Measurements from ENCODE around the gene C1QTNF9. TPM values are rescaled to one million over a fixed set of nuclear protein-coding genes. Genes with fewer than 3 reads are reported as not detected.
"Not testable (repeated sequence)": the region's sequence is repeated elsewhere in the genome, so short reads cannot be mapped to it uniquely, and the experiment has no call there.

The C1QTNF9 gene
- total RNA-seq, 6 experiments from 2014 or later = 0.11 to 0.21 (median 0.17) TPM; not detected in 2

GRCh38 chr13:24355103-24355502, 45.7 kb downstream of the C1QTNF9 start:
- no peak overlapping the region for H3K27ac ChIP-seq
- H3K36me3 ChIP-seq = no peaks in the 10 kb centered on the region
- ATAC-seq = no peak
- no peak for DNase-seq
- no peaks in the 10 kb centered on the region for H3K27me3 ChIP-seq
- TF ChIP-seq, protein P1, sequence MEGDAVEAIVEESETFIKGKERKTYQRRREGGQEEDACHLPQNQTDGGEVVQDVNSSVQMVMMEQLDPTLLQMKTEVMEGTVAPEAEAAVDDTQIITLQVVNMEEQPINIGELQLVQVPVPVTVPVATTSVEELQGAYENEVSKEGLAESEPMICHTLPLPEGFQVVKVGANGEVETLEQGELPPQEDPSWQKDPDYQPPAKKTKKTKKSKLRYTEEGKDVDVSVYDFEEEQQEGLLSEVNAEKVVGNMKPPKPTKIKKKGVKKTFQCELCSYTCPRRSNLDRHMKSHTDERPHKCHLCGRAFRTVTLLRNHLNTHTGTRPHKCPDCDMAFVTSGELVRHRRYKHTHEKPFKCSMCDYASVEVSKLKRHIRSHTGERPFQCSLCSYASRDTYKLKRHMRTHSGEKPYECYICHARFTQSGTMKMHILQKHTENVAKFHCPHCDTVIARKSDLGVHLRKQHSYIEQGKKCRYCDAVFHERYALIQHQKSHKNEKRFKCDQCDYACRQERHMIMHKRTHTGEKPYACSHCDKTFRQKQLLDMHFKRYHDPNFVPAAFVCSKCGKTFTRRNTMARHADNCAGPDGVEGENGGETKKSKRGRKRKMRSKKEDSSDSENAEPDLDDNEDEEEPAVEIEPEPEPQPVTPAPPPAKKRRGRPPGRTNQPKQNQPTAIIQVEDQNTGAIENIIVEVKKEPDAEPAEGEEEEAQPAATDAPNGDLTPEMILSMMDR (IDR thresholded peaks at IDR 0.05) = no peak
- no peak for TF ChIP-seq POLR2A (IDR thresholded peaks at IDR 0.05)
- no peak overlapping the region for H3K4me3 ChIP-seq
- WGBS (ENCODE audit: insufficient coverage, low coverage, low lambda C conversion rate, missing lambda C conversion rate) = 82% methylated on average over 5 of the region's 13 CpGs
- intact Hi-C loops (cut with DNase I) = no loop called here
- no peaks in the 10 kb centered on the region for H3K4me1 ChIP-seq
- H3K9me3 ChIP-seq = no peaks in the 10 kb centered on the region

GRCh38 chr13:24356270-24356669, 46.9 kb downstream of the C1QTNF9 start:
- 80% methylated on average over 7 of the region's 7 CpGs for WGBS (ENCODE audit: insufficient coverage, low coverage, low lambda C conversion rate, missing lambda C conversion rate)
- Histone ChIP-seq H3K36me3 (no peaks in the 10 kb centered on the region), H3K4me3 (no peak overlapping the region), H3K4me1 (no peaks in the 10 kb centered on the region), H3K27me3 (no peaks in the 10 kb centered on the region), H3K9me3 (no peaks in the 10 kb centered on the region), H3K27ac (no peak overlapping the region)
- ATAC-seq (no peak), DNase-seq (no peak)
- intact Hi-C loops (cut with DNase I) = no loop called here
- TF ChIP-seq, protein P1 (IDR thresholded peaks at IDR 0.05) = no peak
- no peak for TF ChIP-seq POLR2A (IDR thresholded peaks at IDR 0.05)

GRCh38 chr13:24356837-24357236, 47.5 kb downstream of the C1QTNF9 start:
- ATAC-seq (no peak), DNase-seq (no peak)
- TF ChIP-seq, protein P1 (IDR thresholded peaks at IDR 0.05) = no peak
- no peak for TF ChIP-seq POLR2A (IDR thresholded peaks at IDR 0.05)
- Histone ChIP-seq H3K4me1 (no peaks in the 10 kb centered on the region), H3K27ac (no peak overlapping the region), H3K4me3 (no peak overlapping the region), H3K27me3 (no peaks in the 10 kb centered on the region), H3K36me3 (no peaks in the 10 kb centered on the region), H3K9me3 (no peaks in the 10 kb centered on the region)
- 88% methylated on average over 7 of the region's 7 CpGs for WGBS (ENCODE audit: insufficient coverage, low coverage, low lambda C conversion rate, missing lambda C conversion rate)
- intact Hi-C loops (cut with DNase I) = no loop called here

GRCh38 chr13:24357756-24358155, 48.4 kb downstream of the C1QTNF9 start:
- TF ChIP-seq POLR2A (IDR thresholded peaks at IDR 0.05) = no peak
- TF ChIP-seq, protein P1 (IDR thresholded peaks at IDR 0.05) = no peak
- ATAC-seq = no peak

GRCh38 chr13:24358836-24359235, 49.5 kb downstream of the C1QTNF9 start:
- H3K27me3 ChIP-seq; H3K4me1 ChIP-seq; H3K36me3 ChIP-seq; intact Hi-C loops (cut with DNase I); DNase-seq; H3K4me3 ChIP-seq; H3K9me3 ChIP-seq; ATAC-seq; H3K27ac ChIP-seq: not testable (repeated sequence)
- 70% methylated on average over 8 of the region's 16 CpGs for WGBS (ENCODE audit: insufficient coverage, low coverage, low lambda C conversion rate, missing lambda C conversion rate)

More at GRCh38 chr13:24357756-24358155, 48.4 kb downstream of the C1QTNF9 start:
- Histone ChIP-seq H3K36me3 (no peaks in the 10 kb centered on the region), H3K9me3 (no peaks in the 10 kb centered on the region), H3K4me1 (no peaks in the 10 kb centered on the region), H3K27me3 (no peaks in the 10 kb centered on the region), H3K4me3 (no peak overlapping the region), H3K27ac (no peak overlapping the region)
- intact Hi-C loops (cut with DNase I) = no loop called here
- no peak for DNase-seq
- WGBS (ENCODE audit: insufficient coverage, low coverage, low lambda C conversion rate, missing lambda C conversion rate) = no CpG with 5 or more reads among the region's 15 CpGs

DNA sequence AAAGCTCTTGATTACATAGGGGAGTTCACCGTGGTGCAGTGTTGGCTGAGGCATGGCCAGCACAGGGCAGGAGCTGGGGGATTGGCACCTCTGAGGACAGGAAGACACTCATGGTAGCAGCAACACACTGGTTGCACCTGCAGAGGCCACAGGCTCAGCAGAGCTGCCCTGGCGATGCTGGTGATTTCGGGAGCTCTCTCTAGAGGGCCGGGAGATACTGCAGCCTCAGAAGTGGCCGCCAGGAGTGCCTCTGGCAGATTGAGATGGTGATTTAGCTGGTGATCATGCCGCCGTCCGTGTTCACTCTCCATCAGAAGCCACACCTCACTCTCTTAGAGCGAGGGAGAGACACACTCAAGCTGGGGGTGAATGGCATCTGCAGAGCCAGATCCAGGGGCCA, 49.9 kb downstream of the C1QTNF9 start:
- not testable (repeated sequence) for ATAC-seq
- no CpG with 5 or more reads among the region's 9 CpGs for WGBS (ENCODE audit: insufficient coverage, low coverage, low lambda C conversion rate, missing lambda C conversion rate)

More for the DNA sequence above, 49.9 kb downstream of the C1QTNF9 start:
- H3K9me3 ChIP-seq; H3K36me3 ChIP-seq; DNase-seq; H3K27ac ChIP-seq; H3K4me3 ChIP-seq; intact Hi-C loops (cut with DNase I); H3K27me3 ChIP-seq; H3K4me1 ChIP-seq: not testable (repeated sequence)

All from right lobe of liver (tissue), 6 donors.